B cell (primary cell): ENCODE measurements around the gene SLC16A1. TPM values are rescaled to one million over a fixed set of nuclear protein-coding genes. Genes with fewer than 3 reads are reported as not detected.

Source experiments
- ATAC-seq: fragments of 200-7000 bp; cut with Tn5 transposase; one replicate; pipeline ENCODE4 v1.10.0; 2021; ENCODE audit warnings: low read depth, mild to moderate bottlenecking, moderate number of reproducible peaks, moderate library complexity
- CTCF ChIA-PET: fragments of 350-600 bp; sonication (Branson Sonifier 250); formaldehyde crosslinking; loops from one replicate; lab custom pipeline; 2021; ENCODE audit warnings: antibody characterized with exemption, inconsistent platforms; lab: Charles Lee
- POLR2A ChIA-PET: fragments of 350-600 bp; sonication (Branson Sonifier 250); formaldehyde crosslinking; loops from one replicate; lab custom pipeline; 2021; ENCODE audit warnings: antibody characterized with exemption; lab: Charles Lee
- DNase-seq: peaks from one replicate; pipeline ENCODE4 v3.0.0; 2013
- H2AFZ ChIP-seq: 2 replicates; pipeline ENCODE4 v1.6.1; 2012; ENCODE audit warnings: mild to moderate bottlenecking, low read depth, low read length; ENCODE audit not compliant: insufficient read depth, poor library complexity, severe bottlenecking
- H3K27ac ChIP-seq, 2 donors: 1 replicate in 1 of 2; 2 replicates in 1 of 2; pipeline ENCODE4 v1.5.1; 2012 to 2013; ENCODE audit warnings: low read length in 2 of 2, mild to moderate bottlenecking in 2 of 2, moderate library complexity in 1 of 2
- H3K27me3 ChIP-seq, 4 experiments: fragments of 200-600 bp in 1 of 4; sonication (generic) in 1 of 4; replicated peaks in 1 of 4; 1 replicate in 2 of 4; 2 replicates in 2 of 4; pipeline versions ENCODE4 v1.6.1 to v1.7.0; 2013 to 2016; ENCODE audit warnings: low read length in 3 of 4, mild to moderate bottlenecking in 2 of 4, mixed read lengths in 1 of 4, moderate library complexity in 1 of 4; ENCODE audit not compliant: insufficient read depth in 4 of 4, control insufficient read depth in 3 of 4; ENCODE audit errors: control extremely low read depth in 1 of 4
- H3K36me3 ChIP-seq, 2 experiments: replicated peaks in 1 of 2; 1 replicate in 1 of 2; 2 replicates in 1 of 2; pipeline versions ENCODE4 v1.6.1 to v1.7.1; 2013; ENCODE audit warnings: low read length in 1 of 2; ENCODE audit not compliant: insufficient read depth in 2 of 2, control insufficient read depth in 1 of 2; ENCODE audit errors: control extremely low read depth in 1 of 2, extremely low read depth in 1 of 2
- H3K4me1 ChIP-seq, 2 donors: fragments of 200-600 bp in 1 of 2; sonication (generic) in 1 of 2; 1 replicate in 1 of 2; 2 replicates in 1 of 2; pipeline versions ENCODE4 v1.5.1 to v1.6.1; 2013 to 2017; ENCODE audit warnings: low read length in 2 of 2; ENCODE audit not compliant: control insufficient read depth in 2 of 2, insufficient read depth in 2 of 2
- H3K4me2 ChIP-seq: replicated peaks from 2 replicates; pipeline ENCODE3; 2012; ENCODE audit warnings: mild to moderate bottlenecking, low read depth, low read length; ENCODE audit not compliant: poor library complexity, severe bottlenecking
- H3K4me3 ChIP-seq, 5 experiments: fragments of 200-600 bp in 1 of 5; sonication (generic) in 1 of 5; 1 replicate in 3 of 5; 2 replicates in 2 of 5; pipeline versions ENCODE4 v1.5.1 to v1.7.0; 2011 to 2016; ENCODE audit warnings: low read length in 4 of 5, mild to moderate bottlenecking in 4 of 5, low read depth in 2 of 5, control low read depth in 1 of 5, moderate library complexity in 1 of 5; ENCODE audit not compliant: insufficient read depth in 1 of 5; ENCODE audit errors: control extremely low read depth in 1 of 5, extremely low read depth in 1 of 5
- H3K79me2 ChIP-seq: fragments of 200-600 bp; sonication (generic); one replicate; pipeline ENCODE4 v1.6.0; 2016; ENCODE audit warnings: low read length; ENCODE audit not compliant: control insufficient read depth, insufficient read depth
- H3K9ac ChIP-seq: fragments of 200-600 bp; sonication (generic); 2 replicates; pipeline ENCODE4 v1.6.1; 2017; ENCODE audit warnings: mild to moderate bottlenecking, low read length, moderate library complexity
- H3K9me3 ChIP-seq, 3 donors: one replicate each; pipeline versions ENCODE4 v1.6.1 to v1.7.1; 2013; ENCODE audit warnings: low read length in 2 of 3; ENCODE audit not compliant: control insufficient read depth in 2 of 3, insufficient read depth in 1 of 3; ENCODE audit errors: control extremely low read depth in 1 of 3
- H4K20me1 ChIP-seq: 2 replicates; pipeline ENCODE4 v1.6.0; 2012; ENCODE audit warnings: mild to moderate bottlenecking, low read length; ENCODE audit not compliant: insufficient read depth, control insufficient read depth, poor library complexity, severe bottlenecking
- H3K27ac Mint-ChIP-seq: one replicate; pipeline ENCODE4 v1.8.0; 2021; ENCODE audit warnings: mixed read lengths
- H3K27me3 Mint-ChIP-seq: one replicate; pipeline ENCODE4 v1.8.0; 2021; ENCODE audit warnings: mixed read lengths
- H3K4me1 Mint-ChIP-seq: one replicate; pipeline ENCODE4 v1.8.0; 2021; ENCODE audit warnings: mixed read lengths
- H3K4me3 Mint-ChIP-seq: one replicate; pipeline ENCODE4 v1.8.0; 2021; ENCODE audit warnings: mixed read lengths
- H3K9me3 Mint-ChIP-seq: one replicate; pipeline ENCODE4 v1.8.0; 2022; ENCODE audit warnings: mixed read lengths; ENCODE audit not compliant: insufficient read depth
- CTCF ChIP-seq: fragments of 200-600 bp; IDR thresholded peaks from one replicate; pipeline ENCODE4 v1.8.0; 2022; ENCODE audit warnings: antibody characterized with exemption, mild to moderate bottlenecking
- EZH2 ChIP-seq: IDR thresholded peaks from 2 replicates; pipeline ENCODE4 v1.6.1; 2012; ENCODE audit warnings: borderline replicate concordance, low read depth, mild to moderate bottlenecking, moderate library complexity, low read length; ENCODE audit not compliant: insufficient read depth, poor library complexity, severe bottlenecking
- WGBS: methylation state at CpG from one replicate; pipeline ENCODE4 v1.1.5; 2013; ENCODE audit warnings: missing lambda C conversion rate; ENCODE audit not compliant: insufficient coverage; 5-methylcytosine and 5-hydroxymethylcytosine counted together
- intact Hi-C: fragments of 100-400 bp; cut with micrococcal nuclease; formaldehyde crosslinking; loops from one replicate; pipeline ENCODE4 v1.10.0; 2022
- polyA plus RNA-seq: library from polyadenylated mRNA; depleted of rRNA; stranded (reverse); fragments of >200 nt; gene quantifications from 2 replicates; pipeline ENCODE4 v1.2.3, GENCODE V29; 2012
- total RNA-seq, 2 donors: library from RNA; stranded (reverse); fragments of 120-200 nt in 1 of 2; gene quantifications; 1 replicate in 1 of 2; 2 replicates in 1 of 2; pipeline versions ENCODE4 v1.2.3 to v1.2.4, GENCODE V29; 2013 to 2022

SLC16A1 gene
- total and polyA plus RNA-seq, 2 donors (not counting 1 experiment from before 2014, with no cell fraction given): 2.1 to 13.0 TPM

GRCh38 chr1:112934577-112934976 is 21.4 kb downstream of the SLC16A1 start:
- Histone ChIP-seq H4K20me1 (no peaks in the 10 kb centered on the region), H3K36me3 (no peaks in the 10 kb centered on the region), H3K27ac (no peak overlapping the region), H3K4me2 (no peak overlapping the region), H3K79me2 (peaks cover 3% of the 10 kb centered on the region), H3K4me3 (no peak overlapping the region), H3K4me1 (no peaks in the 10 kb centered on the region), H3K9ac (no peak overlapping the region), H2AFZ (no peak overlapping the region), H3K9me3 (no peaks in the 10 kb centered on the region), H3K27me3 (no peaks in the 10 kb centered on the region)
- ChIA-PET CTCF (interaction anchor here (1.3 to 2.0 kb wide), 2 partner anchors 52 to 108 kb away, joined by 3 to 4 read pairs; no protein-coding TSS in a partner anchor), POLR2A (no interaction called here)
- H3K9me3 Mint-ChIP-seq: no peaks in the 10 kb centered on the region
- peaks cover 3% of the 10 kb centered on the region for H3K4me1 Mint-ChIP-seq
- no peaks in the 10 kb centered on the region for H3K27me3 Mint-ChIP-seq
- intact Hi-C loops: no loop called here
- DNase-seq (no peak), ATAC-seq (no peak)
- no peak overlapping the region for H3K27ac Mint-ChIP-seq
- TF ChIP-seq CTCF: no peak
- no peak for TF ChIP-seq EZH2
- no peak overlapping the region for H3K4me3 Mint-ChIP-seq
- 67% methylated on average over 1 of the region's 3 CpGs for WGBS

GRCh38 chr1:112933820-112934571 is 22.0 kb downstream of the SLC16A1 start:
- ATAC-seq: no peak
- no peaks in the 10 kb centered on the region for H3K27me3 ChIP-seq
- no peaks in the 10 kb centered on the region for H4K20me1 ChIP-seq
- H3K36me3 ChIP-seq: no peaks in the 10 kb centered on the region
- no peak overlapping the region for H3K4me3 ChIP-seq
- H2AFZ ChIP-seq: no peak overlapping the region
- no peak overlapping the region for H3K4me2 ChIP-seq
- no CpG with 5 or more reads among the region's 3 CpGs for WGBS
- no peaks in the 10 kb centered on the region for H3K4me1 ChIP-seq
- H3K9me3 Mint-ChIP-seq: no peaks in the 10 kb centered on the region
- CTCF ChIA-PET: interaction anchor here (1.3 to 2.0 kb wide), 2 partner anchors 52 to 109 kb away, joined by 3 to 4 read pairs; no protein-coding TSS in a partner anchor
- peaks cover 3% of the 10 kb centered on the region for H3K79me2 ChIP-seq
- H3K4me1 Mint-ChIP-seq: peaks cover 3% of the 10 kb centered on the region
- intact Hi-C loops: no loop called here
- H3K9ac ChIP-seq: no peak overlapping the region
- H3K4me3 Mint-ChIP-seq: no peak overlapping the region
- POLR2A ChIA-PET: interaction anchor here (0.7 kb wide), 1 partner anchor 1705 kb away, joined by 5 read pairs; no protein-coding TSS in a partner anchor
- no peaks in the 10 kb centered on the region for H3K9me3 ChIP-seq
- H3K27ac Mint-ChIP-seq: no peak overlapping the region
- no peak for DNase-seq
- no peak overlapping the region for H3K27ac ChIP-seq
- TF ChIP-seq CTCF (no peak), EZH2 (no peak)
- H3K27me3 Mint-ChIP-seq: no peaks in the 10 kb centered on the region
